HEK293 (cell line): ENCODE results near the gene CRTC2.

ENCODE experiments used
- KLF10 ChIP-seq: fragments of 450-650 bp; IDR thresholded peaks from 2 replicates; pipeline ENCODE4 v1.5.1; 2018; ENCODE audit warnings: missing biosample characterization, mild to moderate bottlenecking, missing genetic modification characterization
- KLF7 ChIP-seq: fragments of 450-650 bp; formaldehyde crosslinking; IDR thresholded peaks from 2 replicates; pipeline ENCODE4 v1.5.1; 2016; ENCODE audit warnings: missing biosample characterization, missing genetic modification characterization, borderline replicate concordance
- SCRT2 ChIP-seq: fragments of 450-650 bp; formaldehyde crosslinking; IDR thresholded peaks from 2 replicates; pipeline ENCODE4 v1.5.1; 2016; ENCODE audit warnings: missing biosample characterization, missing genetic modification characterization
- ZFP37 ChIP-seq: fragments of 450-650 bp; formaldehyde crosslinking; IDR thresholded peaks from 2 replicates; pipeline ENCODE4 v1.5.1; 2016; ENCODE audit warnings: missing biosample characterization, missing genetic modification characterization
- ZNF132 ChIP-seq: fragments of 450-650 bp; formaldehyde crosslinking; IDR thresholded peaks from 2 replicates; pipeline ENCODE4 v1.5.1; 2017; ENCODE audit warnings: missing biosample characterization, missing genetic modification characterization, borderline replicate concordance
- ZNF138 ChIP-seq: fragments of 450-650 bp; formaldehyde crosslinking; IDR thresholded peaks from 2 replicates; pipeline ENCODE4 v1.5.1; 2016; ENCODE audit warnings: missing biosample characterization, missing genetic modification characterization, borderline replicate concordance
- ZNF155 ChIP-seq: fragments of 450-650 bp; formaldehyde crosslinking; IDR thresholded peaks from 2 replicates; pipeline ENCODE4 v1.5.1; 2016; ENCODE audit warnings: missing biosample characterization, missing genetic modification characterization
- ZNF16 ChIP-seq: fragments of 450-650 bp; formaldehyde crosslinking; IDR thresholded peaks from 2 replicates; pipeline ENCODE4 v1.5.1; 2016; ENCODE audit warnings: low read depth, missing biosample characterization, missing genetic modification characterization
- ZNF2 ChIP-seq: fragments of 450-650 bp; formaldehyde crosslinking; IDR thresholded peaks from 2 replicates; pipeline ENCODE4 v1.5.1; 2016; ENCODE audit warnings: missing biosample characterization, missing genetic modification characterization
- ZNF202 ChIP-seq: fragments of 450-650 bp; formaldehyde crosslinking; IDR thresholded peaks from 2 replicates; pipeline ENCODE4 v1.5.1; 2016; ENCODE audit warnings: missing biosample characterization, missing genetic modification characterization, borderline replicate concordance
- ZNF221 ChIP-seq: fragments of 450-650 bp; formaldehyde crosslinking; IDR thresholded peaks from 2 replicates; pipeline ENCODE4 v1.5.1; 2017; ENCODE audit warnings: missing biosample characterization, missing genetic modification characterization, borderline replicate concordance
- ZNF24 ChIP-seq: fragments of 450-650 bp; formaldehyde crosslinking; IDR thresholded peaks from 2 replicates; pipeline ENCODE4 v1.5.1; 2016; ENCODE audit warnings: missing biosample characterization, missing genetic modification characterization
- ZNF302 ChIP-seq: fragments of 450-650 bp; formaldehyde crosslinking; IDR thresholded peaks from 2 replicates; pipeline ENCODE4 v1.5.1; 2016; ENCODE audit warnings: missing biosample characterization, missing genetic modification characterization, low read depth
- ZNF37A ChIP-seq: fragments of 450-650 bp; IDR thresholded peaks from 2 replicates; pipeline ENCODE4 v1.5.1; 2018; ENCODE audit warnings: missing biosample characterization, missing genetic modification characterization
- ZNF501 ChIP-seq: fragments of 450-650 bp; formaldehyde crosslinking; IDR thresholded peaks from 2 replicates; pipeline ENCODE4 v1.5.1; 2016; ENCODE audit warnings: missing biosample characterization, missing genetic modification characterization
- ZNF530 ChIP-seq: fragments of 450-650 bp; formaldehyde crosslinking; IDR thresholded peaks from 2 replicates; pipeline ENCODE4 v1.5.1; 2016; ENCODE audit warnings: low read depth, missing biosample characterization, missing genetic modification characterization
- ZNF548 ChIP-seq: fragments of 450-650 bp; formaldehyde crosslinking; IDR thresholded peaks from 2 replicates; pipeline ENCODE4 v1.5.1; 2016; ENCODE audit warnings: missing biosample characterization, missing genetic modification characterization
- ZNF560 ChIP-seq: fragments of 450-650 bp; formaldehyde crosslinking; IDR thresholded peaks from 2 replicates; pipeline ENCODE4 v1.5.1; 2017; ENCODE audit warnings: missing biosample characterization, missing genetic modification characterization, borderline replicate concordance
- ZNF571 ChIP-seq: fragments of 450-650 bp; formaldehyde crosslinking; IDR thresholded peaks from 2 replicates; pipeline ENCODE4 v1.5.0; 2017; ENCODE audit warnings: missing biosample characterization, missing genetic modification characterization
- ZNF660 ChIP-seq: fragments of 450-650 bp; IDR thresholded peaks from 2 replicates; pipeline ENCODE4 v1.5.1; 2018; ENCODE audit warnings: missing biosample characterization, mild to moderate bottlenecking, missing genetic modification characterization
- ZNF776 ChIP-seq: fragments of 450-650 bp; formaldehyde crosslinking; IDR thresholded peaks from 2 replicates; pipeline ENCODE4 v1.5.0; 2017; ENCODE audit warnings: missing biosample characterization, missing genetic modification characterization, borderline replicate concordance
- TF ChIP-seq, protein P1 (sequence below): fragments of 450-650 bp; formaldehyde crosslinking; IDR thresholded peaks from 2 replicates; pipeline ENCODE4 v1.5.1; 2016; ENCODE audit warnings: missing biosample characterization, missing genetic modification characterization
- TF ChIP-seq, protein P2 (sequence below): fragments of 450-650 bp; formaldehyde crosslinking; IDR thresholded peaks from 2 replicates; pipeline ENCODE4 v1.5.1; 2017; ENCODE audit warnings: missing biosample characterization, missing genetic modification characterization
- TF ChIP-seq, protein P3 (sequence below): fragments of 450-650 bp; formaldehyde crosslinking; IDR thresholded peaks from 2 replicates; pipeline ENCODE4 v1.5.1; 2016; ENCODE audit warnings: missing biosample characterization, missing genetic modification characterization

The CRTC2 gene

DNA sequence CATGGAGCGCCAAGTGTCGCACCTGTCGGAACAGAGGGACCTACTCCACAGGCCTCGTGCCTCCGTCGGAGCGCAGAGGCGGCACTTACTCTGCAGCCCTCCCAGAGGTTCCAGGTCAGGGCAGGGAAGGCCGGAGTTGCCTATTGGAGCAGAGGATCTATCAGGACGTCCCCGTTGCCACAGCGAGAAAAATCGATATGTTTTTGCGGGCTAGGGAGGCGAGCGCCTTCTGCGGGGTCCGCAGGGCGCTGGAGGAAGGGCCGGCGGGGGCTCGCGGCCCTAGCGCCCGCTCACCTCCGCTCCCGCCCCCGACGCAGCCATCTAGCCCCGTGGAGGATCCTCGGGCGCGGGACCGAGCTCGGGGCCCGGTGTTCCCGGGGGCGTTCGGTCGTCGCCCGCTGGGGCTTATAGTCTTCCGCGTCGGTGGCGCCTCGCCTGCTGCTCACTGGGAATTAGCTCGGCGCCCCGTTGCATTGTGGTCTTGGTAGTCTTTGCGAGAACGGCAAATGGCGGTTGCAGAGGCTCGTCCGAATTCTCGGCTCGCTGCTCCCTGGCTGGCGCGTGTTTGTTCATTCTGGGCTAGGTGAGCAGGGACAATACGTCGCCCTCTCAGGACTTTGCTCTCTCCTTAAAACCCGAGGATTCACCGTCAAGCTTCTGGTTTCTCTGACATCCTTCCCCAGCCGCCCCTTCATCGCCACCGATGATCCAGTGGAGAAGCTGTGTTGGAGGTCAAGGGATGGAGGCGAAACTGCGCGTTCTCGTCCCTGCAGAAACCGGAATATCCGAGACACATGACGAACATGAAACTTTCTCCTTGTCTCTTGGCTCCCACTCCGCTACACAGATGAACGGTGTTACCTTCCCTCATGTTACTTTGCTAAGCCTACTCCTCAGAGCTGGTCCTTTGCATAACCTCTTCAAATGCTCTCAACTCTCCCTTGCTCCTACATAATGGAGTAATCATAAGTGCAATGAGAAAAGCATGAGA is 19.1 kb upstream of the CRTC2 start, which contains the start of gene JTB (continued):
- TF ChIP-seq, protein P1, sequence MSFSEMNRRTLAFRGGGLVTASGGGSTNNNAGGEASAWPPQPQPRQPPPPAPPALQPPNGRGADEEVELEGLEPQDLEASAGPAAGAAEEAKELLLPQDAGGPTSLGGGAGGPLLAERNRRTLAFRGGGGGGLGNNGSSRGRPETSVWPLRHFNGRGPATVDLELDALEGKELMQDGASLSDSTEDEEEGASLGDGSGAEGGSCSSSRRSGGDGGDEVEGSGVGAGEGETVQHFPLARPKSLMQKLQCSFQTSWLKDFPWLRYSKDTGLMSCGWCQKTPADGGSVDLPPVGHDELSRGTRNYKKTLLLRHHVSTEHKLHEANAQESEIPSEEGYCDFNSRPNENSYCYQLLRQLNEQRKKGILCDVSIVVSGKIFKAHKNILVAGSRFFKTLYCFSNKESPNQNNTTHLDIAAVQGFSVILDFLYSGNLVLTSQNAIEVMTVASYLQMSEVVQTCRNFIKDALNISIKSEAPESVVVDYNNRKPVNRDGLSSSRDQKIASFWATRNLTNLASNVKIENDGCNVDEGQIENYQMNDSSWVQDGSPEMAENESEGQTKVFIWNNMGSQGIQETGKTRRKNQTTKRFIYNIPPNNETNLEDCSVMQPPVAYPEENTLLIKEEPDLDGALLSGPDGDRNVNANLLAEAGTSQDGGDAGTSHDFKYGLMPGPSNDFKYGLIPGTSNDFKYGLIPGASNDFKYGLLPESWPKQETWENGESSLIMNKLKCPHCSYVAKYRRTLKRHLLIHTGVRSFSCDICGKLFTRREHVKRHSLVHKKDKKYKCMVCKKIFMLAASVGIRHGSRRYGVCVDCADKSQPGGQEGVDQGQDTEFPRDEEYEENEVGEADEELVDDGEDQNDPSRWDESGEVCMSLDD, result no peak; the same call in 1 of the 2 replicates
- TF ChIP-seq ZNF571, result no peak
- TF ChIP-seq ZNF221, result no peak
- no peak; the same call in none of the 2 replicates for TF ChIP-seq ZNF660 (tag by site-specific recombination)
- no peak for TF ChIP-seq ZNF155
- TF ChIP-seq SCRT2 (tag by site-specific recombination), result peak; percentile 92
- no peak for TF ChIP-seq ZNF302 (tag by site-specific recombination)
- TF ChIP-seq, protein P2, sequence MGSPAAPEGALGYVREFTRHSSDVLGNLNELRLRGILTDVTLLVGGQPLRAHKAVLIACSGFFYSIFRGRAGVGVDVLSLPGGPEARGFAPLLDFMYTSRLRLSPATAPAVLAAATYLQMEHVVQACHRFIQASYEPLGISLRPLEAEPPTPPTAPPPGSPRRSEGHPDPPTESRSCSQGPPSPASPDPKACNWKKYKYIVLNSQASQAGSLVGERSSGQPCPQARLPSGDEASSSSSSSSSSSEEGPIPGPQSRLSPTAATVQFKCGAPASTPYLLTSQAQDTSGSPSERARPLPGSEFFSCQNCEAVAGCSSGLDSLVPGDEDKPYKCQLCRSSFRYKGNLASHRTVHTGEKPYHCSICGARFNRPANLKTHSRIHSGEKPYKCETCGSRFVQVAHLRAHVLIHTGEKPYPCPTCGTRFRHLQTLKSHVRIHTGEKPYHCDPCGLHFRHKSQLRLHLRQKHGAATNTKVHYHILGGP (tag by site-specific recombination), result no peak
- no peak for TF ChIP-seq ZNF202
- TF ChIP-seq ZNF24 (tag by site-specific recombination), result no peak
- no peak for TF ChIP-seq ZNF776 (tag by site-specific recombination)
- TF ChIP-seq ZFP37 (tag by site-specific recombination), result 0 out of 2 replicates have a peak, but pooled peaks have one; percentile 60
- no peak for TF ChIP-seq ZNF16 (tag by site-specific recombination)
- TF ChIP-seq ZNF37A (tag by site-specific recombination), result no peak
- no peak for TF ChIP-seq KLF7 (tag by site-specific recombination)
- TF ChIP-seq ZNF501 (tag by site-specific recombination), result peak; percentile 59
- peak; percentile 88; the same call in 1 of the 2 replicates for TF ChIP-seq ZNF2 (tag by site-specific recombination)
- TF ChIP-seq ZNF548 (tag by site-specific recombination), result no peak
- no peak for TF ChIP-seq ZNF560 (tag by site-specific recombination)
- no peak for TF ChIP-seq ZNF530 (tag by site-specific recombination)
- TF ChIP-seq ZNF138 (tag by site-specific recombination), result no peak
- 0 out of 2 replicates have a peak, but pooled peaks have one; percentile 49 for TF ChIP-seq KLF10 (tag by site-specific recombination)
- no peak for TF ChIP-seq ZNF132 (tag by site-specific recombination)
- TF ChIP-seq, protein P3, sequence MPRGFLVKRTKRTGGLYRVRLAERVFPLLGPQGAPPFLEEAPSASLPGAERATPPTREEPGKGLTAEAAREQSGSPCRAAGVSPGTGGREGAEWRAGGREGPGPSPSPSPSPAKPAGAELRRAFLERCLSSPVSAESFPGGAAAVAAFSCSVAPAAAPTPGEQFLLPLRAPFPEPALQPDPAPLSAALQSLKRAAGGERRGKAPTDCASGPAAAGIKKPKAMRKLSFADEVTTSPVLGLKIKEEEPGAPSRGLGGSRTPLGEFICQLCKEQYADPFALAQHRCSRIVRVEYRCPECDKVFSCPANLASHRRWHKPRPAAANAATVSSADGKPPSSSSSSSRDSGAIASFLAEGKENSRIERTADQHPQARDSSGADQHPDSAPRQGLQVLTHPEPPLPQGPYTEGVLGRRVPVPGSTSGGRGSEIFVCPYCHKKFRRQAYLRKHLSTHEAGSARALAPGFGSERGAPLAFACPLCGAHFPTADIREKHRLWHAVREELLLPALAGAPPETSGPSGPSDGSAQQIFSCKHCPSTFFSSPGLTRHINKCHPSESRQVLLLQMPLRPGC (tag by site-specific recombination), result no peak
